Measurements from ENCODE around the gene HSPB6.

HSPB6 gene

DNA sequence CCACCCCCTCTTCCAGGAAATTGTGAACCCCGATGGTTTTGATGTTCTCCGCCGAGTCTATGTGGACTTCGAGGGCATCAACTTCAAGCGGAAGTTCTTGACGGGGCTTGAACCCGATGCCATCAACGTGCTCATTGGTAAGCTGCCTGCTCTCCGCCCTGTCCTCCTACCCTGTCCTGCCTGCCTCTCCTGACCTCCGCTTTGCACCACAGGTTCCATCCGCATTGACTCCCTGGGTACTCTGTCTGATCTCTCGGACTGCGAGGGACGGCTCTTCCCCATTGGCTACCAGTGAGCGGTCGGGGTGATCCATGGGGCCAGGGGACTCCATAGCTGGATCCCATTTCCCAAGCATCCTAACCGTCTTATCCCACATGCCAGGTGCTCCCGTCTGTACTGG, 26.5 kb downstream of the HSPB6 start:
- TF ChIP-seq, protein P1, sequence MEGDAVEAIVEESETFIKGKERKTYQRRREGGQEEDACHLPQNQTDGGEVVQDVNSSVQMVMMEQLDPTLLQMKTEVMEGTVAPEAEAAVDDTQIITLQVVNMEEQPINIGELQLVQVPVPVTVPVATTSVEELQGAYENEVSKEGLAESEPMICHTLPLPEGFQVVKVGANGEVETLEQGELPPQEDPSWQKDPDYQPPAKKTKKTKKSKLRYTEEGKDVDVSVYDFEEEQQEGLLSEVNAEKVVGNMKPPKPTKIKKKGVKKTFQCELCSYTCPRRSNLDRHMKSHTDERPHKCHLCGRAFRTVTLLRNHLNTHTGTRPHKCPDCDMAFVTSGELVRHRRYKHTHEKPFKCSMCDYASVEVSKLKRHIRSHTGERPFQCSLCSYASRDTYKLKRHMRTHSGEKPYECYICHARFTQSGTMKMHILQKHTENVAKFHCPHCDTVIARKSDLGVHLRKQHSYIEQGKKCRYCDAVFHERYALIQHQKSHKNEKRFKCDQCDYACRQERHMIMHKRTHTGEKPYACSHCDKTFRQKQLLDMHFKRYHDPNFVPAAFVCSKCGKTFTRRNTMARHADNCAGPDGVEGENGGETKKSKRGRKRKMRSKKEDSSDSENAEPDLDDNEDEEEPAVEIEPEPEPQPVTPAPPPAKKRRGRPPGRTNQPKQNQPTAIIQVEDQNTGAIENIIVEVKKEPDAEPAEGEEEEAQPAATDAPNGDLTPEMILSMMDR (IDR thresholded peaks at IDR 0.05) = no peak
- Histone ChIP-seq H3K4me3 (no peak overlapping the region), H3K27ac (no peak overlapping the region)
- no peak for DNase-seq (ENCODE audit: low spot score)

DNA sequence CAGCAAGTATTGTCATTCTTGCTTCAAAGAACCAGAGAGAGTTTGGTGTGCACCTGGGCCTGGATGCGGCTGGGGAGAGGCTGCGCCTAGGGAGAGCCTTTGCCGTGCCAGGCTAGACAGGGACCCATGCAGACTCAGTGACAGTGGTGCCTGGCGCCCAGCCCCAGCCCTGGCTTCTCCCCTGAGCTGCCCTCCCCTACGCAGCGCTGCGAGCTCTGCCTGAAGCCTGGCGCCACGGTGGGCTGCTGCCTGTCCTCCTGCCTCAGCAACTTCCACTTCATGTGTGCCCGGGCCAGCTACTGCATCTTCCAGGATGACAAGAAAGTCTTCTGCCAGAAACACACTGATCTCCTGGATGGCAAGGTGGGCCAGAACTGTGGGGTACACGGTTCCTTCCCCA, 27.1 kb downstream of the HSPB6 start:
- H3K27ac ChIP-seq = no peak overlapping the region
- TF ChIP-seq, protein P1 (IDR thresholded peaks at IDR 0.05) = no peak

DNA sequence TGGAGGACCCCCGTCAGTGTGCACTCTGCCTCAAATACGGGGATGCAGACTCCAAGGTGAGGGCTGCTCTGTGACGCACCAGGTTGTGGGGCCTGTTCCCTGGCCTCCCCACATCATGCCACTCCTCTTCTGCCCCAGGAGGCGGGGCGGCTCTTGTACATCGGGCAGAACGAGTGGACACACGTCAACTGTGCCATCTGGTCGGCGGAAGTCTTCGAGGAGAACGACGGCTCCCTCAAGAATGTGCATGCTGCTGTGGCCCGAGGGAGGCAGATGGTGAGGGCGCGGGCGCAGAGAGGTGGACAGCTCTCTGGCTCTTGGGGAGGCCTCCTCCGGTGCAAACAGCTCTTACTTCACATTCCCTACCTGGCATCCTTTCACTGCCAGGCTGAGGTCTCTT, 27.8 kb downstream of the HSPB6 start:
- DNase-seq (ENCODE audit: low spot score) = no peak
- TF ChIP-seq, protein P1 (IDR thresholded peaks at IDR 0.05) = no peak
- H3K27ac ChIP-seq = no peak overlapping the region
- no peak overlapping the region for H3K4me3 ChIP-seq

More for the DNA sequence above, 27.1 kb downstream of the HSPB6 start:
- no peak overlapping the region for H3K4me3 ChIP-seq
- DNase-seq (ENCODE audit: low spot score) = no peak

DNA sequence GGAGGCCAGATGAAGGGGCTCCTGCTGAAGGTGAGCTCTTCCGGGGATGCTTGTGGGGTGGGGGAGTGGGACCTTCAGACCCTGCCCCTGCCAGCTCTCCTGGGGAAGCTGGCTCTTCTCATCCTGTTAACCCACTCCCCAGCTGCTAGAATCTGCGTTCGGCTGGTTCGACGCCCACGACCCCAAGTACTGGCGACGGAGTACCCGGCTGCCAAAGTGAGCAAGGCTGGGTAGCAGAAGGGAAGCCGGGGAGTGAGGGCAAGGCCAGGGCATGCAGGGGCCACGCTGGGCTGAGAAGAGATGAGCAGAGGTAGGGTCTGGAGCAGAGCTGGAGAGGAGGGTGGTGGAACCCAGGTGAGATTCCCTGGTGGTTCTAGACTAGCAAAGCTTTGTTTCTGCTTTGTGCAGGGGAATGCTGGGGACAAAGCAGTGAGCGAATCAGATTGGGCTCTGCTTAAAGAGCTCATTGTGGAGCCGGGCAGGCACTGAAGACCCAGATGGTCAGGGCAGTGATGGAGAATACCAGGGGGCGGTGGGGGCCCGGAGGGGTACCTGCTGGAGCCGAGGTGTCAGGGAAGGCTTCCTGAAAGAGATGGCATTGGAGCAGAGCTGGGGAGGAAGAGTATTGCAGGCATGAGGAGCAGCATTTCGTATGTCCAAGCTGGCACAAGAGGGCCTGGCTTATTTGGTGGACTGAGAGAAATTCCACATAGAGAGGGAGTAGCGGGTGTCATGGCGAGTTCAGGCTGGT, 28.7 kb downstream of the HSPB6 start:
- Histone ChIP-seq H3K27ac (no peak overlapping the region), H3K4me3 (no peak overlapping the region)
- no peak for DNase-seq (ENCODE audit: low spot score)
- TF ChIP-seq, protein P1 (IDR thresholded peaks at IDR 0.05) = no peak

DNA sequence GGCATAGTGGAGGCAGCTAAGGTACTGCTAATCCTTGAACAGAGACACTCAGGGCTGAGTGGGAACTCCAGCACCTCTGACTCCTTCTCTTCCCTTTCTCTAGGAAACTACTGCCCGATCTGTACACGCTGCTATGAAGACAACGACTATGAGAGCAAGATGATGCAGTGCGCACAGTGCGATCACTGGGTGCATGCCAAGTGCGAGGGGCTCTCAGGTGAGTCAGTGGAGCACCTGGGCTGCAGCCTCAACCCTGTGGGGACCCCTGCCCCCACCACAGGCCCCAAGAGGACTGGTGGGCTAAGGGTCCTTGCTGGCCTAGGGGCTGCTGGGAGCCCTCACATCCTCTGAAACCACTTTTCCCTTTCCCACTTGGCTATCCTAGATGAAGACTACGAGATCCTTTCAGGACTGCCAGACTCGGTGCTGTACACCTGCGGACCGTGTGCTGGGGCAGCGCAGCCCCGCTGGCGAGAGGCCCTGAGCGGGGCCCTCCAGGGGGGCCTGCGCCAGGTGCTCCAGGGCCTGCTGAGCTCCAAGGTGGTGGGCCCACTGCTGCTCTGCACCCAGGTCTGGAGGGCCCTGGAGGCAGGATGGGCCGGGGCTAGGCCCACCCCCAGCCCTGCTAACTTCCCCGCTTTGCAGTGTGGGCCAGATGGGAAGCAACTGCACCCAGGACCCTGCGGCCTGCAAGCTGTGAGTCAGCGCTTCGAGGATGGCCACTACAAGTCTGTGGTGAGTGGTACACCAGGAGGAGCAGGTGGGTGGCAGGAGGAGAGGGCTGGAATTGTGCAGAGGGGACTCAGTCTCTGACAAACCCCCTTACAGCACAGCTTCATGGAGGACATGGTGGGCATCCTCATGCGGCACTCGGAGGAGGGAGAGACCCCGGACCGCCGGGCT, 29.5 kb downstream of the HSPB6 start:
- TF ChIP-seq, protein P1 (IDR thresholded peaks at IDR 0.05) = no peak
- Histone ChIP-seq H3K27ac (no peak overlapping the region), H3K4me3 (no peak overlapping the region)
- no peak for DNase-seq (ENCODE audit: low spot score)

DNA sequence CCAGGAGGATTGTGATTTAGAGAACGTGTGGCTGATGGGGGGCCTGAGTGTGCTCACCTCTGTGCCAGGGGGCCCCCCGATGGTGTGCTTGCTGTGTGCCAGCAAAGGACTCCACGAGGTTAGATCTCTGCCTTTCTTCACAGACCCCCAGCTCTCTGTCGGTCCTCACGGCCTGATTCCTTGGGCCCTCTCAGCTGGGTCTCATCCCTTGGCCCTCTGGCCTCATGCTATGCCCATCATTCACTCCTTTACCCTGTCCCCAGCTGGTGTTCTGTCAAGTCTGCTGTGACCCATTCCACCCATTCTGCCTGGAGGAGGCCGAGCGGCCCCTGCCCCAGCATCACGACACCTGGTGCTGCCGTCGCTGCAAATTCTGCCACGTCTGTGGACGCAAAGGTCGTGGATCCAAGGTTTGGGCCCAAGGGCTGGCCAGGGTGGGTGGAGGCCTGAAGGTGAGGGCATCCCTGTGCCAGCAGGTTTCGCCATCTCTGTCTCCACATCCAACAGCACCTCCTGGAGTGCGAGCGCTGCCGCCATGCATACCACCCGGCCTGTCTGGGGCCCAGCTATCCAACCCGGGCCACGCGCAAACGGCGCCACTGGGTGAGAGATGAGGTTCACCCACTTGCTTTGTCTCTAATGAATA, 31.5 kb downstream of the HSPB6 start:
- DNase-seq (ENCODE audit: low spot score) = no peak
- TF ChIP-seq, protein P1 (IDR thresholded peaks at IDR 0.05) = no peak

More for the DNA sequence above, 31.5 kb downstream of the HSPB6 start:
- H3K4me3 ChIP-seq = no peak overlapping the region
- H3K27ac ChIP-seq = no peak overlapping the region
